WERI-Rb-1 (cell line): Measurements from ENCODE around the gene TMEM229B.
A peak's percentile ranks its signal among the peaks of the same experiment; 100 is the strongest.

Experiments used
- DNase-seq: peaks from one replicate; pipeline ENCODE4 v3.0.0-alpha.2; 2020
- H3K27ac ChIP-seq: fragments of 250-450 bp; sonication (Bioruptor Pico); 2 replicates; pipeline ENCODE4 v1.5.1; 2020; ENCODE audit warnings: mild to moderate bottlenecking, moderate library complexity
- H3K27me3 ChIP-seq: fragments of 250-450 bp; sonication (Bioruptor Pico); 2 replicates; pipeline ENCODE4 v1.5.1; 2021; ENCODE audit warnings: mild to moderate bottlenecking, low read depth, moderate library complexity; ENCODE audit not compliant: insufficient read depth, severe bottlenecking
- H3K36me3 ChIP-seq: fragments of 250-450 bp; sonication (Bioruptor Pico); 2 replicates; pipeline ENCODE4 v1.5.1; 2020; ENCODE audit warnings: mild to moderate bottlenecking, moderate library complexity
- H3K4me3 ChIP-seq: 2 replicates; pipeline ENCODE4 v1.5.1; 2011; ENCODE audit warnings: low read depth, mild to moderate bottlenecking, control low read depth, low read length
- H3K9me3 ChIP-seq: fragments of 250-450 bp; sonication (Bioruptor Pico); 2 replicates; pipeline ENCODE4 v1.5.1; 2021; ENCODE audit warnings: mild to moderate bottlenecking, moderate library complexity; ENCODE audit not compliant: severe bottlenecking
- CTCF ChIP-seq: IDR thresholded peaks from 2 replicates; pipeline ENCODE4 v1.5.1; 2011; ENCODE audit warnings: low read depth, mild to moderate bottlenecking, control low read depth, inconsistent platforms, low read length

TMEM229B gene

DNA sequence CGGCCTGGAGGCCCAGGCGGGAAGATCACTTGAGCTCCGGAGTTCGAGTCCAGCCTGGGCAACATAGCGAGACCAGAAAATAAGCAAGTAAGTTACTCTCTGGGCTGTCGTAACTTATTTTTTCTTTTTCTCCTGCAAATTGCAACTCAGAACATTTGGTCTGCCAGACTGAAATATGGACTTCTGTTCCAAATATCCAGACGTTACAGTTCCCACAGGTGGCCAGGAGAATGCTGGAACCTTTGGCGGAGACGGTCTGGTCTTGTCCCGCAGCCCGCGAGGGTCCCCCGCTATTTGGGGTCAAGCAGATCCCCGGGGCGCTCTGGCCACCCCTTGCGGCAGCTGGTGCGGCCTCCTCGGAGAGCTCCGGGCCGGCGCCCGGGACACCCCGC is 44.1 kb upstream of the TMEM229B start:
- DNase-seq, result no peak
- Histone ChIP-seq H3K27me3 (peaks cover 7% of the 10 kb centered on the region), H3K4me3 (peak overlapping the region; percentile 61), H3K36me3 (no peaks in the 10 kb centered on the region), H3K9me3 (no peaks in the 10 kb centered on the region), H3K27ac (peak overlapping the region; percentile 43; the same call in 1 of the 2 replicates)
- TF ChIP-seq CTCF, result no peak

DNA sequence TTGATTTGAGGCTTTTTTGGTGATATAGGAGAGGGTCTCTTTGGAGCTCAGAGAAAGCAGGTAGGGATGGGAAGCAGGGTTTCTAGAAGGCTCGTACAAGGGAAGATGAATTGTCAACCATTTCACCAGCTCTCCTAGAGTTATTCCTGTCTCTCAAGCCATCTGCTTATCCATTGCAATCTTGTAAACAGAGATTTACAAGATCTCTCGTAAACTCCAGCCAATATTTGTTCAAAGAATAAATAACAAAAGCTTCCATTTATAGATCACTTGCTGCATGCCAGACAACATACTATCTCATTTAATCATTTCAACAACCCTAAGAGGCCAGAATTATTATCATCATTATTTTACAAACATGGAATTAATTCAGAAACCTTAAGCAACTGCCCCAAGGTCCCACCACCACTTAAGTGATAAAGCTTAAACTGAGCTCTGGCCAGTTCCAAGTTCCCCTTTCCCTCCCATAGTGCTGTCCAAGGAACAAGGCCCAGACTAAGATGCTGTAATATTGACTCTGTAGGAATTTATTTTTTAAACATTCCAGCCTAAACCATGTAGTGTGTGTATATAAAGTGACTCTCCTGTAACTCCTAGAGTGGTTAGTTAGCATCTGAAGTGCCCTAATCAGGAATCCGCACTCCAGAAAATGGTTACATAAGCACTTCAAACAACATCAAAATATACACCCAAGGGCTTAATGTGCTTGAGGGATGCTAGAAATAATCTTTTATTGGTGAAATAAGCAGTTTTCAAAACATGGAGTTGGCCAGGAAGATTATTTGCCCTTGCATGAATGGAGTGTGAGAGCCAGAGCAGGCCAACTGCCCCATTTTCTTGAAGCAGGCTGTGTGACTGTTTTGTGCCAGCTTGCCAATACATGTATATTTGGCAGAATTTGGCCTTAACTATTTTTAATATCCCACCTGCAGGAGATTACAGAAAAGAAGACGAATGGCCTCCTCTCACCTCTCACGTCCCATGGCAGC is 41.7 kb upstream of the TMEM229B start:
- Histone ChIP-seq H3K9me3 (no peaks in the 10 kb centered on the region), H3K27ac (no peak overlapping the region), H3K27me3 (peaks cover 7% of the 10 kb centered on the region), H3K36me3 (no peaks in the 10 kb centered on the region), H3K4me3 (no peak overlapping the region)
- TF ChIP-seq CTCF, result no peak
- DNase-seq, result no peak

- Histone ChIP-seq H3K27me3 (peaks cover 7% of the 10 kb centered on the region), H3K36me3 (no peaks in the 10 kb centered on the region), H3K4me3 (no peak overlapping the region), H3K9me3 (no peaks in the 10 kb centered on the region), H3K27ac (no peak overlapping the region)
- DNase-seq, result no peak
- TF ChIP-seq CTCF, result no peak
Observed at GRCh38 chr14:67528276-67528675, 39.8 kb upstream of the TMEM229B start.

DNA sequence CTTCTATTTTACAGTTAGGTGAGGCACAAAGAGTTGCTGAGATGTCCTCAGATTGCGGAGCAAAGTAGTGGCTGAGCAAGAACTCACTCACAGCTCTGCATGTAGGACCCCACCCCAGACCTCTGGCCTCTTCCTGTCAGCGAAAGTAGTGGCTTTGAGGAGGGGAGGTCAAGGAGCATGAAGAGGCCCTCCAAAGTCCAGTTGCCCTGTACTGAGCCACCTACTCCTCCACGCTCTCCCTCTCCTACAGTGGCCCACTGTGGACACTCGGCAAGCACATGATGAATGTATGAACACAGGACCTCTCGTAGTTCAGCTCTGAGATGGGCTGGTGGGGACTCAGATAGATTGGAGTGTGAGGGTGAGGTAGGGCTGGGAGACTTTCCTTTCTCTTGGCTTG is 39.2 kb upstream of the TMEM229B start:
- TF ChIP-seq CTCF, result no peak
- no peak for DNase-seq
- H3K27me3 ChIP-seq, result peaks cover 6% of the 10 kb centered on the region
- H3K4me3 ChIP-seq, result no peak overlapping the region
- H3K9me3 ChIP-seq, result no peaks in the 10 kb centered on the region
- H3K36me3 ChIP-seq, result no peaks in the 10 kb centered on the region
- no peak overlapping the region for H3K27ac ChIP-seq

DNA sequence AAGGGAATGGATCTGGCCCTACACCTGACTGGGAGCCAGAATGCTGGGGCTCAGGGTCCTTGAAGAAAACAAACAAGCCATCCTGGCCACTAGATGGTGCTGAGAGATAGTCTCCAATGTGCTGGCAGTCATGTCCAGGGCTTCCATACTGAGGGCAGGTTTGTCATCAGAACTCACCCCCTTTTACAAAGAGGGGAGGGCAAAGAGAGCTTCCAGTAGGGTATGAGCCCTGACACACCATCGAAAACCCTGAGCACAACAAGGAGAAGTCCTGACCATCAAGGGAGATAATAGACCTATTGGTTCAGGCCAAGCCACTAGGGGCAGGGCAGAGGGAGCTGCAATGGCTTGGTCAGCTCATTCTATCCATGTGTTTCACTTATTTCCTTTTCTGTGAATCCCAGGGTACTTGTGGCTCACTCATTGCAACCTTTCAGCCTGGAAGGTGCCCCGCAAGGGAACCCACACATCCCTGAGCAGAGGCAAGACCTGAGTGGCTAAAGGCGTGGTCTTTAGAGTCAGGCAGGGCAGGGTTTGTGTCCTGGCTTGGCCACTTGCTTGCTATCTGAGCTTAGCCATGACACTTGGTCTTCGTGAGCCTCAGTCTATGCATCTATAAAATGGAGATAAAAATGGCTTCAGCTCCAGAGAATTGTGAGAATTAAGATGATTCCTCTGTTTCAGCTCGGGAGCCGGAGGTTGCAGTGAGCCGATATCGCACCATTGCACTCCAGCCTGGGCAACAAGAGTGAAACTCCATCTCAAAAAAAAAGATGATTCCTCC is 38.3 kb upstream of the TMEM229B start:
- no peaks in the 10 kb centered on the region for H3K36me3 ChIP-seq
- no peak overlapping the region for H3K4me3 ChIP-seq
- no peaks in the 10 kb centered on the region for H3K9me3 ChIP-seq
- peak; percentile 61 for DNase-seq
- H3K27ac ChIP-seq, result no peak overlapping the region
- TF ChIP-seq CTCF, result peak; percentile 65
- no peaks in the 10 kb centered on the region for H3K27me3 ChIP-seq
